SK-N-MC (cell line): ENCODE data around the gene PCDHA5.

Source experiments
- EZH2 ChIP-seq: fragments of 200-600 bp; sonication (generic); IDR thresholded peaks from one replicate; pipeline ENCODE4 v1.6.1; 2017; ENCODE audit warnings: antibody characterized with exemption
- POLR2AphosphoS5 ChIP-seq: IDR thresholded peaks from 2 replicates; pipeline ENCODE4 v1.6.1; 2012; ENCODE audit warnings: mild to moderate bottlenecking, low read depth, low read length, borderline replicate concordance

GRCh38 chr5:140833993-140834392, 12.6 kb downstream of the PCDHA5 start, which contains the start of gene PCDHA7:
- TF ChIP-seq POLR2AphosphoS5 = no peak
- no peak for TF ChIP-seq EZH2
